ENCODE results near the gene PLTP.

Gene PLTP

DNA sequence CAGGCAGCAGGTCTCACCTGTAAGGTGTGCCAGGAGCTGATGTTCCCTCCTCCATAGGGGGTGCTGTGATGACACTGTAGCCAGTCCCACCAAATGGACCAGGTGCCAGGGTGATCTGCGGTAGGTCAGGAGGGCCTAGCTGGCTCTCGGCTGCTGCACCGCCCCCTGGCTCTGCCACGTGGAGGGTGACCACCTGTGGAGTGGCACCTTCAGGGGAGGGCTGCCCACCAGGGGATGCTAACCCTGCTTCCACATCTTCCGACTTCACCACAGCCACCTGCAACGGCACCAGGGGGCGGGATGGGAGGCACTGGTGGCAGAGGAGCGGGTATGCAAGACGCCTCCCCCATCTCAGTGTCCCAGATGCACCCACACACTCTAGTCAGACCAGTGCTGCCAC lies 41.7 kb upstream of the PLTP start:
- POLR2A ChIA-PET = interaction anchor here (1.0 to 1.2 kb wide), 2 partner anchors 8 to 20 kb away, joined by 3 to 4 read pairs; no protein-coding TSS in a partner anchor
- Histone ChIP-seq H3K27ac (ENCODE audit: extremely low read depth, low read depth, low read length) (no peak overlapping the region), H3K36me3 (ENCODE audit: control insufficient read depth in 2 of 2, insufficient read depth in 1 of 2, low read length in 2 of 2) (peaks cover 8 to 87% of the 10 kb centered on the region in 2 experiments; a peak in 2 of 3 replicates), H3K9me3 (ENCODE audit: control insufficient read depth, insufficient read depth, low read depth, low read length) (no peaks in the 10 kb centered on the region), H3K4me1 (ENCODE audit: control insufficient read depth, insufficient read depth, low read length) (no peaks in the 10 kb centered on the region), H3K4me3 (ENCODE audit: low read depth, low read length) (no peak overlapping the region)
- CTCF ChIA-PET = interaction anchor here (0.7 to 2.1 kb wide), 3 partner anchors 16 to 154 kb away, joined by 3 to 16 read pairs (median 7); no protein-coding TSS in a partner anchor
- TF ChIP-seq SCRT1 (tag by site-specific recombination; IDR thresholded peaks at IDR 0.05; ENCODE audit: borderline replicate concordance) (peak; percentile 74), SCRT2 (tag by site-specific recombination; IDR thresholded peaks at IDR 0.05) (peak; percentile 90), GLIS1 (tag by site-specific recombination; IDR thresholded peaks at IDR 0.05) (peak; percentile 67), ZNF404 (tag by site-specific recombination; IDR thresholded peaks at IDR 0.05) (no peak), GLIS2 (tag by site-specific recombination; IDR thresholded peaks at IDR 0.05) (peak; percentile 39; the same call in 1 of the 2 replicates)
- TF ChIP-seq, protein P1, sequence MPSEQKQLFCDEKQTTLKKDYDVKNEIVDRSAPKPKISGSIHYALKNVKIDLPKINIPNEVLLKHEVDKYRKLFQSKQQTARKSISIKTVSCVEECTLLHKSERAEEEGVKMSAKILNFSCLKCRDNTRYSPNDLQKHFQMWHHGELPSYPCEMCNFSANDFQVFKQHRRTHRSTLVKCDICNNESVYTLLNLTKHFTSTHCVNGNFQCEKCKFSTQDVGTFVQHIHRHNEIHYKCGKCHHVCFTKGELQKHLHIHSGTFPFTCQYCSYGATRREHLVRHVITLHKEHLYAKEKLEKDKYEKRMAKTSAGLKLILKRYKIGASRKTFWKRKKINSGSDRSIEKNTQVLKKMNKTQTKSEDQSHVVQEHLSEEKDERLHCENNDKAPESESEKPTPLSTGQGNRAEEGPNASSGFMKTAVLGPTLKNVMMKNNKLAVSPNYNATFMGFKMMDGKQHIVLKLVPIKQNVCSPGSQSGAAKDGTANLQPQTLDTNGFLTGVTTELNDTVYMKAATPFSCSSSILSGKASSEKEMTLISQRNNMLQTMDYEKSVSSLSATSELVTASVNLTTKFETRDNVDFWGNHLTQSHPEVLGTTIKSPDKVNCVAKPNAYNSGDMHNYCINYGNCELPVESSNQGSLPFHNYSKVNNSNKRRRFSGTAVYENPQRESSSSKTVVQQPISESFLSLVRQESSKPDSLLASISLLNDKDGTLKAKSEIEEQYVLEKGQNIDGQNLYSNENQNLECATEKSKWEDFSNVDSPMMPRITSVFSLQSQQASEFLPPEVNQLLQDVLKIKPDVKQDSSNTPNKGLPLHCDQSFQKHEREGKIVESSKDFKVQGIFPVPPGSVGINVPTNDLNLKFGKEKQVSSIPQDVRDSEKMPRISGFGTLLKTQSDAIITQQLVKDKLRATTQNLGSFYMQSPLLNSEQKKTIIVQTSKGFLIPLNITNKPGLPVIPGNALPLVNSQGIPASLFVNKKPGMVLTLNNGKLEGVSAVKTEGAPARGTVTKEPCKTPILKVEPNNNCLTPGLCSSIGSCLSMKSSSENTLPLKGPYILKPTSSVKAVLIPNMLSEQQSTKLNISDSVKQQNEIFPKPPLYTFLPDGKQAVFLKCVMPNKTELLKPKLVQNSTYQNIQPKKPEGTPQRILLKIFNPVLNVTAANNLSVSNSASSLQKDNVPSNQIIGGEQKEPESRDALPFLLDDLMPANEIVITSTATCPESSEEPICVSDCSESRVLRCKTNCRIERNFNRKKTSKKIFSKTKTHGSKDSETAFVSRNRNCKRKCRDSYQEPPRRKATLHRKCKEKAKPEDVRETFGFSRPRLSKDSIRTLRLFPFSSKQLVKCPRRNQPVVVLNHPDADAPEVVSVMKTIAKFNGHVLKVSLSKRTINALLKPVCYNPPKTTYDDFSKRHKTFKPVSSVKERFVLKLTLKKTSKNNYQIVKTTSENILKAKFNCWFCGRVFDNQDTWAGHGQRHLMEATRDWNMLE (tag by site-specific recombination; conservative IDR thresholded peaks at IDR 0.05; ENCODE audit: low read depth) = no peak
- TF ChIP-seq, protein P2, sequence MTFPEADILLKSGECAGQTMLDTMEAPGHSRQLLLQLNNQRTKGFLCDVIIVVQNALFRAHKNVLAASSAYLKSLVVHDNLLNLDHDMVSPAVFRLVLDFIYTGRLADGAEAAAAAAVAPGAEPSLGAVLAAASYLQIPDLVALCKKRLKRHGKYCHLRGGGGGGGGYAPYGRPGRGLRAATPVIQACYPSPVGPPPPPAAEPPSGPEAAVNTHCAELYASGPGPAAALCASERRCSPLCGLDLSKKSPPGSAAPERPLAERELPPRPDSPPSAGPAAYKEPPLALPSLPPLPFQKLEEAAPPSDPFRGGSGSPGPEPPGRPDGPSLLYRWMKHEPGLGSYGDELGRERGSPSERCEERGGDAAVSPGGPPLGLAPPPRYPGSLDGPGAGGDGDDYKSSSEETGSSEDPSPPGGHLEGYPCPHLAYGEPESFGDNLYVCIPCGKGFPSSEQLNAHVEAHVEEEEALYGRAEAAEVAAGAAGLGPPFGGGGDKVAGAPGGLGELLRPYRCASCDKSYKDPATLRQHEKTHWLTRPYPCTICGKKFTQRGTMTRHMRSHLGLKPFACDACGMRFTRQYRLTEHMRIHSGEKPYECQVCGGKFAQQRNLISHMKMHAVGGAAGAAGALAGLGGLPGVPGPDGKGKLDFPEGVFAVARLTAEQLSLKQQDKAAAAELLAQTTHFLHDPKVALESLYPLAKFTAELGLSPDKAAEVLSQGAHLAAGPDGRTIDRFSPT (tag by site-specific recombination; IDR thresholded peaks at IDR 0.05) = 0 out of 2 replicates have a peak, but pooled peaks have one; percentile 35

DNA sequence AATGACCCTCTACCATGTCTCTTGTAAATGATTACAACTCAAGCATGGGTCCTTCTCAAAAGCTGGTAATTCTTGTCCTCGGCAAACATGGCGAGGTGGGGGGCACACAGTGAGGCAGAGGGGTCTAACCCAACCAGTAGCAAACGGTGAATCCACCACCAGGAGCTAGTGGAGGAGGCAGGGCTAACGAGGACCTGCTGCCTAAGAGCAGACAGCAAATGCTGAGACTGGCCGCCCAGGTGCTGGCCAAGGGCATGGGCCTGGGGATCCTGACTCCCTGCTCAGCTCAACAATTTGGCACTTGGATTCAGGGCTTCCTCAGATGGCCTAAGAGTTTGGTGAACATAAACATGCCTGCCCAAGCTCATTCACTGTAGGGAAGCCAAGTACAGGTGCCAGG lies 40.9 kb upstream of the PLTP start:
- CTCF ChIA-PET = interaction anchor here (1.9 to 2.1 kb wide), 2 partner anchors 17 to 153 kb away, joined by 7 to 16 read pairs; no protein-coding TSS in a partner anchor
- Histone ChIP-seq H3K36me3 (ENCODE audit: control insufficient read depth in 2 of 2, insufficient read depth in 1 of 2, low read length in 2 of 2) (peaks cover 4 to 87% of the 10 kb centered on the region in 2 experiments; a peak in 2 of 3 replicates), H3K9me3 (ENCODE audit: control insufficient read depth, insufficient read depth, low read depth, low read length) (no peaks in the 10 kb centered on the region), H3K27ac (ENCODE audit: extremely low read depth, low read depth, low read length) (no peak overlapping the region), H3K4me3 (ENCODE audit: low read depth, low read length) (no peak overlapping the region), H3K4me1 (ENCODE audit: control insufficient read depth, insufficient read depth, low read length) (no peaks in the 10 kb centered on the region)
- POLR2A ChIA-PET = interaction anchor here (1.0 to 1.2 kb wide), 3 partner anchors 9 to 72 kb away, joined by 3 to 4 read pairs (median 3); partner anchors contain the start of gene ZSWIM1
- no peak for TF ChIP-seq HOXC10 (CRISPR knock-in tag; IDR thresholded peaks at IDR 0.05)
- TF ChIP-seq ZNF223 (tag by site-specific recombination; IDR thresholded peaks at IDR 0.05) = no peak
- TF ChIP-seq, protein P3, sequence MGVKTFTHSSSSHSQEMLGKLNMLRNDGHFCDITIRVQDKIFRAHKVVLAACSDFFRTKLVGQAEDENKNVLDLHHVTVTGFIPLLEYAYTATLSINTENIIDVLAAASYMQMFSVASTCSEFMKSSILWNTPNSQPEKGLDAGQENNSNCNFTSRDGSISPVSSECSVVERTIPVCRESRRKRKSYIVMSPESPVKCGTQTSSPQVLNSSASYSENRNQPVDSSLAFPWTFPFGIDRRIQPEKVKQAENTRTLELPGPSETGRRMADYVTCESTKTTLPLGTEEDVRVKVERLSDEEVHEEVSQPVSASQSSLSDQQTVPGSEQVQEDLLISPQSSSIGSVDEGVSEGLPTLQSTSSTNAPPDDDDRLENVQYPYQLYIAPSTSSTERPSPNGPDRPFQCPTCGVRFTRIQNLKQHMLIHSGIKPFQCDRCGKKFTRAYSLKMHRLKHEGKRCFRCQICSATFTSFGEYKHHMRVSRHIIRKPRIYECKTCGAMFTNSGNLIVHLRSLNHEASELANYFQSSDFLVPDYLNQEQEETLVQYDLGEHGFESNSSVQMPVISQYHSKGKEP (tag by site-specific recombination; IDR thresholded peaks at IDR 0.05) = no peak
